ENCODE measurements around the gene WDR64. TPM values are rescaled to one million over a fixed set of nuclear protein-coding genes. Genes with fewer than 3 reads are reported as not detected.

The WDR64 gene
- total RNA-seq, 6 donors from 2014 or later, result 0.20 TPM; not detected in 5

DNA sequence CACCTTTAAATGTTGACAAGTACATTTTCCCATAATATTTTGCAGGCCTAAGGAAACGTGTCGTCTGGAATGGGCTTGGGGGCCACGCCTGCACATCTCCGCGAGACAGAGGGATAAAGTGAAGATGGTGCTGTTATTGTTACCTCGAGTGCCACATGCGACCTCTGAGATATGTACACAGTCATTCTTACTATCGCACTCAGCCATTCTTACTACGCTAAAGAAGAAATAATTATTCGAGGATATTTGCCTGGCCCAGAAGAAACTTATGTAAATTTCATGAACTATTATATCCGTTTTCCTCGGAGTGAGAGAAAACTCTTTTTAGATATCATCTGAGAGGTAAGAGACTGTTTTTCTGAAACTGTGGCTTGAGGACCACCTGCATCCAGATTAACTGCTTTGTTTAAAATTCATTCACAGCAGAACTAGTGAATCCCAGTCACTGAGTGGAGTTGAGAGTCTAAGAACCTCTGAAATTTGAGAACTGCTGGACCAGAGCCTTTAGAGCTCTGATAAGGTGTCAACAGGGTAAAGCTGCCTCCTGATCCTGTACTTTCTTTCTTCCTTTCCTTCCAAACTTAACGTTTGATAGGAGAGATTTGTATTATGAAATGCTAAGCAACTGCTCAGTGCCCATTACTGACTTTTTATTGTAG lies 196.7 kb downstream of the WDR64 start:
- no peaks in the 10 kb centered on the region for H3K27me3 ChIP-seq
- ATAC-seq (ENCODE audit: low FRiP score in 2 of 2) (no peak), DNase-seq (no peak)
- H3K4me1 ChIP-seq, result peaks cover 4 to 17% (median 7%) of the 10 kb centered on the region in 4 donors
- no peaks in the 10 kb centered on the region for H3K9me3 ChIP-seq
- WGBS, 2 donors, result 9 to 11% methylated on average over 13 of the region's 13 CpGs
- H3K36me3 ChIP-seq, result no peaks in the 10 kb centered on the region
- H3K4me3 ChIP-seq, result peak overlapping the region in 3 of 4 donors; percentile 72 to 81 (median 79)
- H3K27ac ChIP-seq, result no peak overlapping the region
- TF ChIP-seq CTCF (IDR thresholded peaks at IDR 0.05) (no peak), POLR2AphosphoS5 (IDR thresholded peaks at IDR 0.05) (no peak), POLR2A (IDR thresholded peaks at IDR 0.05) (no peak), EP300 (IDR thresholded peaks at IDR 0.05) (no peak)

DNA sequence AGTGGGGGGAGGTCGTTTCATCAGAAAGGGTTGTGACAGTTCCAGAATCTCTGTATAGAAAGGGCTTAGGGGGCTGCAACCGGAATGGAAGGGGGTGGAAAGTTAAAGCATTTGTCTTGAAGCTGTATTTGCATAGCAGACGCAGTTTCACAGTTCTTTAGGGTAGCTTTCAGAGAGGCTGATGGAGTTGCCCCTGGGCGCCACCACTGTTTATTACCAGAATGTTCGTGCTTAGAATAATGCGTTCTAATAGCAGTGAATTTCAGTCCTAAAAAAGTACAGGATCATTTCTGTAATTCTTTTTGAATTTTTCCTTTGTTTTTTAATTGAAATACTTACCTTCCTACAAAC lies 197.2 kb downstream of the WDR64 start:
- H3K27me3 ChIP-seq, result no peaks in the 10 kb centered on the region
- H3K27ac ChIP-seq, result no peak overlapping the region
- no peaks in the 10 kb centered on the region for H3K9me3 ChIP-seq
- 59 to 61% methylated on average over 6 of the region's 6 CpGs for WGBS, 2 donors
- H3K4me3 ChIP-seq, result no peak overlapping the region
- ATAC-seq (ENCODE audit: low FRiP score in 2 of 2) (no peak), DNase-seq (no peak)
- TF ChIP-seq EP300 (IDR thresholded peaks at IDR 0.05) (no peak), POLR2AphosphoS5 (IDR thresholded peaks at IDR 0.05) (no peak), CTCF (IDR thresholded peaks at IDR 0.05) (no peak), POLR2A (IDR thresholded peaks at IDR 0.05) (no peak)
- H3K36me3 ChIP-seq, result no peaks in the 10 kb centered on the region
- peaks cover 4 to 17% (median 7%) of the 10 kb centered on the region in 4 donors for H3K4me1 ChIP-seq

Other genes with a start within 250 kb of the WDR64 start
- 10 to 100 TPM; 13.0 to 46.7 (median 37.6) TPM for gene FH, start 132.5 kb upstream of the WDR64 start, total RNA-seq
- 10 to 100 TPM in 3 of 6 donors, 1 to 10 TPM in 3; 5.5 to 19.9 (median 9.7) TPM for gene KMO, start 119.9 kb upstream of the WDR64 start, total RNA-seq
- 10 to 100 TPM in 3 of 6 donors, 1 to 10 TPM in 3; 5.2 to 15.5 (median 11.8) TPM for gene CHML, start 11.9 kb upstream of the WDR64 start, total RNA-seq
- 10 to 100 TPM; 11.5 to 63.4 (median 30.2) TPM for gene OPN3, start 11.9 kb upstream of the WDR64 start, total RNA-seq
- 1 to 10 TPM in 3 of 6 donors, under 1 TPM in 2, not detected in 1; 0.59 to 4.3 (median 1.8) TPM for gene EXO1, start 195.9 kb downstream of the WDR64 start, total RNA-seq

All from upper lobe of left lung (tissue), 6 donors.